OCI-LY1 (cell line): Measurements from ENCODE around the gene OR1Q1.
"Not testable (repeated sequence)": the region's sequence is repeated elsewhere in the genome, so short reads cannot be mapped to it uniquely, and the experiment has no call there.

ENCODE experiments used
- H2AFZ ChIP-seq: fragments of 200-600 bp; sonication (generic), shearing (Covaris generic); 2 replicates; pipeline ENCODE4 v1.6.0; 2014; ENCODE audit warnings: antibody characterized with exemption, mild to moderate bottlenecking, low read length
- H3F3A ChIP-seq: fragments of 200-600 bp; sonication (generic), shearing (Covaris generic); 2 replicates; pipeline ENCODE4 v1.6.0; 2014; ENCODE audit warnings: mild to moderate bottlenecking, antibody characterized with exemption, low read length, moderate library complexity; ENCODE audit not compliant: insufficient read depth
- H3K27ac ChIP-seq: fragments of 200-600 bp; sonication (generic); 2 replicates; pipeline ENCODE4 v1.5.1; 2014; ENCODE audit warnings: low read length, mixed run types, mild to moderate bottlenecking, low read depth; ENCODE audit not compliant: poor library complexity, severe bottlenecking
- H3K27me3 ChIP-seq: fragments of 200-600 bp; sonication (generic); 2 replicates; pipeline ENCODE4 v1.6.0; 2014; ENCODE audit warnings: antibody characterized with exemption, mild to moderate bottlenecking, low read length, moderate library complexity; ENCODE audit not compliant: insufficient read depth
- H3K36me3 ChIP-seq: fragments of 200-600 bp; sonication (generic); 2 replicates; pipeline ENCODE4 v1.6.1; 2014; ENCODE audit warnings: mild to moderate bottlenecking, antibody characterized with exemption, low read length, moderate library complexity, mixed read lengths; ENCODE audit not compliant: insufficient read depth
- H3K4me1 ChIP-seq: fragments of 200-600 bp; sonication (generic); 2 replicates; pipeline ENCODE4 v1.5.1; 2014; ENCODE audit warnings: mild to moderate bottlenecking, low read length, moderate library complexity; ENCODE audit not compliant: insufficient read depth, severe bottlenecking
- H3K4me2 ChIP-seq: fragments of 200-600 bp; sonication (generic), shearing (Covaris generic); 2 replicates; pipeline ENCODE4 v1.6.1; 2014; ENCODE audit warnings: low read length
- H3K4me3 ChIP-seq: fragments of 200-600 bp; sonication (generic); 2 replicates; pipeline ENCODE4 v1.5.1; 2014; ENCODE audit warnings: low read length, low read depth, mild to moderate bottlenecking, mixed read lengths; ENCODE audit not compliant: poor library complexity, severe bottlenecking
- H3K79me2 ChIP-seq: fragments of 200-600 bp; shearing (Covaris generic); 2 replicates; pipeline ENCODE4 v1.6.1; 2016; ENCODE audit warnings: mixed run types, low read length, mixed read lengths; ENCODE audit not compliant: insufficient read depth
- H3K9ac ChIP-seq: fragments of 200-600 bp; sonication (generic), shearing (Covaris generic); 2 replicates; pipeline ENCODE4 v1.6.1; 2014; ENCODE audit warnings: mild to moderate bottlenecking, low read length, mixed read lengths
- H3K9me2 ChIP-seq: fragments of 200-600 bp; sonication (generic), shearing (Covaris generic); 2 replicates; pipeline ENCODE4 v1.6.1; 2014; ENCODE audit warnings: low read depth, mild to moderate bottlenecking, low read length, mixed read lengths
- H3K9me3 ChIP-seq: fragments of 200-600 bp; shearing (Covaris generic); 2 replicates; pipeline ENCODE4 v1.6.1; 2014; ENCODE audit warnings: low read length, mixed read lengths
- H4K20me1 ChIP-seq: fragments of 200-600 bp; sonication (generic), shearing (Covaris generic); 2 replicates; pipeline ENCODE4 v1.6.0; 2016; ENCODE audit warnings: mild to moderate bottlenecking, low read length; ENCODE audit not compliant: insufficient read depth
- EZH2 ChIP-seq: fragments of 200-600 bp; sonication (generic), shearing (Covaris generic); IDR thresholded peaks from 2 replicates; pipeline ENCODE4 v1.8.0; 2017; ENCODE audit warnings: borderline replicate concordance, mixed run types, mild to moderate bottlenecking, antibody characterized with exemption, low read length, moderate library complexity, mixed read lengths
- TF ChIP-seq, protein P1 (sequence below): fragments of 200-600 bp; sonication (generic), shearing (Covaris generic); IDR thresholded peaks from 2 replicates; pipeline ENCODE4 v1.5.1; 2017; ENCODE audit warnings: mild to moderate bottlenecking, antibody characterized with exemption, low read length, moderate library complexity, mixed read lengths

Gene OR1Q1

GRCh38 chr9:122579874-122580273 lies 34.7 kb upstream of the OR1Q1 start:
- H3K4me1 ChIP-seq: no peaks in the 10 kb centered on the region
- TF ChIP-seq, protein P1, sequence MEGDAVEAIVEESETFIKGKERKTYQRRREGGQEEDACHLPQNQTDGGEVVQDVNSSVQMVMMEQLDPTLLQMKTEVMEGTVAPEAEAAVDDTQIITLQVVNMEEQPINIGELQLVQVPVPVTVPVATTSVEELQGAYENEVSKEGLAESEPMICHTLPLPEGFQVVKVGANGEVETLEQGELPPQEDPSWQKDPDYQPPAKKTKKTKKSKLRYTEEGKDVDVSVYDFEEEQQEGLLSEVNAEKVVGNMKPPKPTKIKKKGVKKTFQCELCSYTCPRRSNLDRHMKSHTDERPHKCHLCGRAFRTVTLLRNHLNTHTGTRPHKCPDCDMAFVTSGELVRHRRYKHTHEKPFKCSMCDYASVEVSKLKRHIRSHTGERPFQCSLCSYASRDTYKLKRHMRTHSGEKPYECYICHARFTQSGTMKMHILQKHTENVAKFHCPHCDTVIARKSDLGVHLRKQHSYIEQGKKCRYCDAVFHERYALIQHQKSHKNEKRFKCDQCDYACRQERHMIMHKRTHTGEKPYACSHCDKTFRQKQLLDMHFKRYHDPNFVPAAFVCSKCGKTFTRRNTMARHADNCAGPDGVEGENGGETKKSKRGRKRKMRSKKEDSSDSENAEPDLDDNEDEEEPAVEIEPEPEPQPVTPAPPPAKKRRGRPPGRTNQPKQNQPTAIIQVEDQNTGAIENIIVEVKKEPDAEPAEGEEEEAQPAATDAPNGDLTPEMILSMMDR: no peak
- TF ChIP-seq EZH2: no peak
- no peak overlapping the region for H2AFZ ChIP-seq
- no peak overlapping the region for H3K4me2 ChIP-seq
- H3K79me2 ChIP-seq: no peaks in the 10 kb centered on the region
- H3K27ac ChIP-seq: no peak overlapping the region
- H3K9me3 ChIP-seq: no peaks in the 10 kb centered on the region
- no peaks in the 10 kb centered on the region for H4K20me1 ChIP-seq
- no peak overlapping the region for H3K9ac ChIP-seq
- H3K27me3 ChIP-seq: no peaks in the 10 kb centered on the region
- no peak overlapping the region for H3K4me3 ChIP-seq
- no peaks in the 10 kb centered on the region for H3K9me2 ChIP-seq
- H3K36me3 ChIP-seq: no peaks in the 10 kb centered on the region
- no peaks in the 10 kb centered on the region for H3F3A ChIP-seq

- Histone ChIP-seq H3K4me1 (no peaks in the 10 kb centered on the region), H3K9me3 (no peaks in the 10 kb centered on the region)
Observed at GRCh38 chr9:122580360-122580759, 34.2 kb upstream of the OR1Q1 start.

GRCh38 chr9:122583284-122583683 lies 31.3 kb upstream of the OR1Q1 start, which contains the start of gene OR1L8:
TSS of gene OR1L8 (minus strand) at chr9:122583384. CDS start at chr9:122568477, 14,907 bp downstream.
- not testable (repeated sequence) for H4K20me1 ChIP-seq, H3K9me2 ChIP-seq, H3F3A ChIP-seq, H3K27me3 ChIP-seq, H3K4me1 ChIP-seq, H2AFZ ChIP-seq, H3K4me3 ChIP-seq, H3K9ac ChIP-seq, H3K36me3 ChIP-seq, H3K4me2 ChIP-seq, H3K79me2 ChIP-seq, H3K9me3 ChIP-seq, H3K27ac ChIP-seq

More at GRCh38 chr9:122580360-122580759, 34.2 kb upstream of the OR1Q1 start:
- no peak overlapping the region for H3K27ac ChIP-seq
- no peak overlapping the region for H2AFZ ChIP-seq
- H3K4me2 ChIP-seq: no peak overlapping the region
- TF ChIP-seq EZH2: no peak
- TF ChIP-seq, protein P1: no peak
- no peak overlapping the region for H3K4me3 ChIP-seq
- H3K36me3 ChIP-seq: no peaks in the 10 kb centered on the region
- no peaks in the 10 kb centered on the region for H3K79me2 ChIP-seq
- no peaks in the 10 kb centered on the region for H3K27me3 ChIP-seq
- H3K9me2 ChIP-seq: no peaks in the 10 kb centered on the region
- H3K9ac ChIP-seq: no peak overlapping the region
- no peaks in the 10 kb centered on the region for H4K20me1 ChIP-seq
- H3F3A ChIP-seq: no peaks in the 10 kb centered on the region

GRCh38 chr9:122605691-122606090 lies 8.8 kb upstream of the OR1Q1 start:
- Histone ChIP-seq H3K4me1 (no peaks in the 10 kb centered on the region), H3K4me3 (no peak overlapping the region), H3F3A (no peaks in the 10 kb centered on the region), H3K9me3 (no peaks in the 10 kb centered on the region), H4K20me1 (no peaks in the 10 kb centered on the region), H3K27me3 (no peaks in the 10 kb centered on the region), H2AFZ (no peak overlapping the region), H3K79me2 (no peaks in the 10 kb centered on the region), H3K4me2 (no peak overlapping the region), H3K9ac (no peak overlapping the region), H3K27ac (no peak overlapping the region), H3K36me3 (no peaks in the 10 kb centered on the region), H3K9me2 (no peaks in the 10 kb centered on the region)
- TF ChIP-seq EZH2: no peak
- TF ChIP-seq, protein P1: no peak
